K562 (cell line): ENCODE results near the gene FXYD3. TPM values are rescaled to one million over a fixed set of nuclear protein-coding genes. Genes with fewer than 3 reads are reported as not detected.

Source experiments
- ATAC-seq: fragments of 200-7000 bp; cut with Tn5 transposase; 3 replicates; pipeline ENCODE4 v1.9.1; 2020; ENCODE audit warnings: moderate library complexity
- BruUV-seq: library from RNA; stranded (reverse); fragments of 400-500 nt; replicated peaks from 2 replicates; lab custom pipeline; 2021; lab: Mats Ljungman, UMichigan
- CTCF ChIA-PET: fragments of 300-600 bp; formaldehyde crosslinking; extraction: SDS; loops from one replicate; lab custom pipeline; 2021; ENCODE audit warnings: low intra/inter-chr PET ratio; lab: Yijun Ruan, JAX
- POLR2A ChIA-PET: fragments of 300-600, 350-650 bp; sonication (Branson Sonifier 250); formaldehyde crosslinking; extraction: SDS; loops from one replicate; lab custom pipeline; 2021; ENCODE audit warnings: antibody characterized with exemption, inconsistent platforms; lab: Yijun Ruan, JAX
- DNase-seq, 4 experiments: peaks; one replicate each; pipeline versions ENCODE4 v3.0.0 to v3.0.0-alpha.2; 2011 to 2018; ENCODE audit warnings: low spot score in 3 of 4, mixed read lengths in 3 of 4; ENCODE audit errors: extremely low read depth in 1 of 4
- FAIRE-seq: peaks from 2 replicates; lab custom pipeline; 2011; peaks lifted over from hg19 to GRCh38; lab: Jason Lieb, UNC
- H2AFZ ChIP-seq: 2 replicates; pipeline ENCODE4 v1.6.0; 2011; ENCODE audit warnings: low read depth, low read length, control low read depth, inconsistent platforms
- H3K27ac ChIP-seq: fragments of 200-600 bp; 3 replicates; pipeline ENCODE4 v1.8.0; 2011; ENCODE audit warnings: low read depth, mild to moderate bottlenecking, control low read depth, inconsistent platforms, low read length, moderate library complexity, mixed read lengths; ENCODE audit errors: extremely low read depth
- H3K27me3 ChIP-seq, 2 experiments: fragments of 300-600 bp in 1 of 2; 2 replicates in 1 of 2; 3 replicates in 1 of 2; pipeline versions ENCODE4 v1.6.0 to v1.8.0; 2011; ENCODE audit warnings: inconsistent platforms in 2 of 2, low read length in 2 of 2, mild to moderate bottlenecking in 1 of 2, mixed read lengths in 1 of 2, moderate library complexity in 1 of 2; ENCODE audit not compliant: control insufficient read depth in 2 of 2, insufficient read depth in 2 of 2
- H3K36me3 ChIP-seq: fragments of 300-600 bp; 3 replicates; pipeline ENCODE4 v1.8.0; 2011; ENCODE audit warnings: mild to moderate bottlenecking, low read length, inconsistent platforms; ENCODE audit not compliant: control insufficient read depth, insufficient read depth
- H3K4me1 ChIP-seq, 2 experiments: fragments of 200-600 bp in 1 of 2; replicated peaks in 1 of 2; 2 replicates in 1 of 2; 3 replicates in 1 of 2; pipeline versions ENCODE4 v1.5.1 to v1.8.0; 2011; ENCODE audit warnings: inconsistent platforms in 2 of 2, low read length in 2 of 2, mild to moderate bottlenecking in 1 of 2, mixed read lengths in 1 of 2, moderate library complexity in 1 of 2; ENCODE audit not compliant: control insufficient read depth in 2 of 2, insufficient read depth in 2 of 2
- H3K4me2 ChIP-seq: 2 replicates; pipeline ENCODE4 v1.6.1; 2011; ENCODE audit warnings: low read length, control low read depth, inconsistent platforms, mixed read lengths; ENCODE audit not compliant: insufficient read depth
- H3K4me3 ChIP-seq: fragments of 200-600 bp; sonication (generic), shearing (Covaris generic); 2 replicates; pipeline ENCODE4 v1.5.1; 2016; ENCODE audit warnings: control low read depth, inconsistent platforms
- H3K79me2 ChIP-seq: fragments of 200-600 bp; 3 replicates; pipeline ENCODE4 v1.8.0; 2011; ENCODE audit warnings: low read length, inconsistent platforms; ENCODE audit not compliant: control insufficient read depth, insufficient read depth
- H3K9ac ChIP-seq, 2 experiments: 2 replicates each; pipeline versions ENCODE4 v1.6.0 to v1.6.1; 2011; ENCODE audit warnings: low read depth in 2 of 2, low read length in 2 of 2, control low read depth in 1 of 2, inconsistent platforms in 1 of 2, mild to moderate bottlenecking in 1 of 2, mixed read lengths in 1 of 2; ENCODE audit not compliant: insufficient read depth in 1 of 2
- H3K9me1 ChIP-seq: one replicate; pipeline ENCODE4 v1.6.0; 2011; ENCODE audit warnings: inconsistent platforms, mild to moderate bottlenecking, low read length, moderate library complexity; ENCODE audit not compliant: control insufficient read depth, insufficient read depth
- H3K9me3 ChIP-seq: replicated peaks from 2 replicates; pipeline ENCODE4 v1.5.1; 2011; ENCODE audit warnings: low read depth, low read length, inconsistent platforms; ENCODE audit not compliant: control insufficient read depth, insufficient read depth
- H4K20me1 ChIP-seq: replicated peaks from 2 replicates; pipeline ENCODE4 v1.6.1; 2011; ENCODE audit warnings: low read length, inconsistent platforms, mixed read lengths; ENCODE audit not compliant: control insufficient read depth, insufficient read depth
- CBX8 ChIP-seq: fragments of 200-600 bp; sonication (generic); IDR thresholded peaks from 2 replicates; pipeline ENCODE4 v1.6.1; 2012; ENCODE audit warnings: borderline replicate concordance, mixed run types, low read depth, mild to moderate bottlenecking, moderate library complexity, mixed read lengths, low read length, control low read depth, inconsistent platforms; ENCODE audit not compliant: poor library complexity, severe bottlenecking; ENCODE audit errors: extremely low read depth
- CHD1 ChIP-seq: fragments of 200-600 bp; sonication (generic); IDR thresholded peaks from one replicate; pipeline ENCODE4 v1.6.1; 2012; ENCODE audit warnings: mild to moderate bottlenecking, moderate library complexity, low read length, inconsistent platforms
- COPS2 ChIP-seq: fragments of 450-650 bp; conservative IDR thresholded peaks from 2 replicates; pipeline ENCODE4 v1.6.1; 2016; ENCODE audit warnings: mild to moderate bottlenecking, moderate library complexity
- EGR1 ChIP-seq: fragments of 450-650 bp; conservative IDR thresholded peaks from 2 replicates; pipeline ENCODE4 v1.6.1; 2017; ENCODE audit warnings: mild to moderate bottlenecking
- ELF4 ChIP-seq: fragments of 450-650 bp; formaldehyde crosslinking; IDR thresholded peaks from 2 replicates; pipeline ENCODE4 v1.4.0; 2022; ENCODE audit warnings: missing genetic modification characterization
- ETS2 ChIP-seq: IDR thresholded peaks from 2 replicates; pipeline ENCODE4 v1.6.1; 2016; ENCODE audit warnings: borderline replicate concordance, missing genetic modification characterization, mild to moderate bottlenecking, moderate library complexity, missing compliant biosample characterization; ENCODE audit not compliant: poor library complexity, severe bottlenecking
- HDAC1 ChIP-seq, 2 experiments: fragments of 450-650 bp; IDR thresholded peaks; 2 replicates each; pipeline ENCODE4 v1.6.1; 2016 to 2017; ENCODE audit warnings: inconsistent platforms in 1 of 2, mild to moderate bottlenecking in 1 of 2, moderate library complexity in 1 of 2
- HDGF ChIP-seq: fragments of 450-650 bp; IDR thresholded peaks from 2 replicates; pipeline ENCODE4 v1.6.1; 2016
- KDM1A ChIP-seq, 2 experiments: fragments of 450-650 bp; IDR thresholded peaks; 2 replicates each; pipeline ENCODE4 v1.6.1; 2016; ENCODE audit warnings: mild to moderate bottlenecking in 2 of 2
- MED1 ChIP-seq: sonication (generic); formaldehyde crosslinking; IDR thresholded peaks from 2 replicates; pipeline ENCODE4 v1.8.1; 2023; ENCODE audit warnings: missing genetic modification reagents, borderline replicate concordance
- MEF2D ChIP-seq: conservative IDR thresholded peaks from 2 replicates; pipeline ENCODE4 v1.6.1; 2016; ENCODE audit warnings: low read depth, missing genetic modification characterization, missing compliant biosample characterization
- RBM25 ChIP-seq: fragments of 200-400 bp; formaldehyde crosslinking; IDR thresholded peaks from 2 replicates; pipeline ENCODE4 v1.6.1; 2018; ENCODE audit warnings: low read length, low read depth, moderate library complexity; ENCODE audit not compliant: severe bottlenecking
- ZFPM2 ChIP-seq: fragments of 250-450 bp; sonication (Bioruptor Pico); IDR thresholded peaks from 2 replicates; pipeline ENCODE4 v1.5.1; 2022; ENCODE audit warnings: mild to moderate bottlenecking
- ZNF696 ChIP-seq: fragments of 250-450 bp; sonication (Bioruptor Pico); conservative IDR thresholded peaks from 2 replicates; pipeline ENCODE4 v1.4.0; 2020; ENCODE audit warnings: mild to moderate bottlenecking, moderate library complexity
- ZNF76 ChIP-seq: fragments of 250-450 bp; sonication (Bioruptor Pico); IDR thresholded peaks from 2 replicates; pipeline ENCODE4 v1.4.0; 2020; ENCODE audit warnings: mild to moderate bottlenecking, moderate library complexity, borderline replicate concordance
- WGBS: fragments of 100-300 bp; shearing (Covaris generic); methylation state at CpG from one replicate; pipeline ENCODE4 v1.1.6; 2016; ENCODE audit warnings: low coverage, mixed read lengths; ENCODE audit not compliant: insufficient coverage; ENCODE audit errors: missing lambda C conversion rate; 5-methylcytosine and 5-hydroxymethylcytosine counted together
- in situ Hi-C: fragments of 300-500 bp; cut with MboI; formaldehyde crosslinking; loops from 4 replicates; pipeline ENCODE4 v1.15.0; 2018; ENCODE audit warnings: inconsistent platforms, mixed read lengths
- intact Hi-C: fragments of 100-400 bp; cut with micrococcal nuclease; formaldehyde crosslinking; loops from 2 replicates; pipeline ENCODE4 v1.14.2; 2022
- polyA plus RNA-seq, 8 experiments: library from polyadenylated mRNA; depleted of rRNA in 4 of 8; stranded (reverse) in 5 of 8; unstranded in 3 of 8; fragments of >200 nt; fragmentation: Nextera tagmentation in 2 of 8; fragmentation: Illumina TruSeq in 1 of 8; extraction: Ambion mirVana in 2 of 8; extraction: Trizol in 1 of 8; gene quantifications; 2 replicates each; pipeline versions ENCODE4 v1.2.1 to v1.2.3, GENCODE V29; 2011 to 2014; ENCODE audit warnings: inconsistent platforms in 1 of 8, missing spikeins in 1 of 8
- total RNA-seq, 7 experiments: library from RNA; depleted of rRNA in 6 of 7; stranded (reverse); fragments of >200 nt in 6 of 7; fragmentation: Illumina TruSeq in 2 of 7; extraction: Trizol in 2 of 7; gene quantifications; 2 replicates each; pipeline versions ENCODE4 v1.2.1 to v1.2.3, GENCODE V29; 2011 to 2021; ENCODE audit warnings: low replicate concordance in 1 of 7
- TF ChIP-seq, protein P1 (sequence below): fragments of 200-400 bp; formaldehyde crosslinking; IDR thresholded peaks from 2 replicates; pipeline ENCODE4 v1.6.1; 2017; ENCODE audit warnings: mild to moderate bottlenecking, low read depth, low read length, moderate library complexity
- TF ChIP-seq, protein P2 (sequence below), 2 experiments: fragments of 450-650 bp in 1 of 2; sonication (generic) in 1 of 2; formaldehyde crosslinking in 1 of 2; IDR thresholded peaks in 1 of 2; conservative IDR thresholded peaks in 1 of 2; 2 replicates each; pipeline versions ENCODE4 v1.6.1 to v1.8.1; 2016 to 2023; ENCODE audit warnings: mild to moderate bottlenecking in 2 of 2, moderate library complexity in 2 of 2, inconsistent platforms in 1 of 2, missing genetic modification reagents in 1 of 2

The FXYD3 gene
- total and polyA plus RNA-seq, 9 of the 15 experiments (the other 6 are each of a cell fraction or from before 2014, with no cell fraction given), result 0.24 TPM; not detected in 8

DNA sequence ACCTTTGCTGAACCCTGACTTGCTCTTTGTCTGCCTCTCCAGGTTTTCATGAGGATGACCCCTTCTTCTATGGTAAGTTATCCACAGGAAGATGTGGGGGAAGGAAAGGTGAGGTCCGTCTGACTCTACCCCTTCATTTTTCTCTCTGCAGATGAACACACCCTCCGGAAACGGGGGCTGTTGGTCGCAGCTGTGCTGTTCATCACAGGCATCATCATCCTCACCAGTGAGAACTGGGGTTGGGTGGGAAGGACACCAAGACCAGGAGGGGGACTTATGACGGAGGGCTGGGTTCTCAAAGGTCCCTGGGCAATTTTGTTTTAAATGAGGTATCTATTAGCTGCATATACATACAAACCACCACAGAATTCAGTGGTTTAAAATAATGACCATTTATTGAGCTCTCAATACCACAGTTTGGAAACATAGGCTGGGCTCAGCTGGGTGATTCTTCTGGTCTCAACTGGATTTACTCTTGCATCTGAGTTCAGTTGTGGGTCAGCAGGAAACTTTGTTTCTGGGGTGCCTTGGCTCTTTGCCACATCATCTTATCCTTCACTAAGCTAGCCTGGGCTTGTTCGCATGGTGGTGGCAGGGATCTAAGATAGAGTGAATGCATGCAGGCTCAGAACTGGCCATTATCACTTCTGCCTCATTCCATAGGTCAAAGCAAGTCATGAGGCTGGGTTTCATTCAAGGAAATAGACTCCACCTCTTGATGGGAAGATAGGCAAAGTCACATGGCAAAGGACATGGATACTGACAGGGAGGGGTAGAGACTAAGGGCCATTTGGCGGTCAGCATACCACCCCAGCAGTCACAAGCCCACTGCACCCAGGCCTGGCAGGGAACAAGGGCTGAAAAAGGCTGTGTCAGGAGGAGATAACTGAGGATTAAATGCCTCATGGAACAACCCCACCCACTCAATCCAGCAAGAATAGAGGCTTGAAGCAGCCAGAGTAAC is 50.8 kb downstream of the FXYD3 start:
- no peaks in the 10 kb centered on the region for H3K9me1 ChIP-seq
- H3K9ac ChIP-seq, result peak overlapping the region; percentile 58 to 59; a peak in 3 of 4 replicates
- peaks cover 96% of the 10 kb centered on the region for H3K36me3 ChIP-seq
- intact Hi-C loops (loop anchor here (5.0 kb wide), 2 partner anchors 41 to 81 kb away; partner anchors contain the start of gene LSR), in situ Hi-C loops (no loop called here)
- peak overlapping the region; percentile 64 for H3K4me2 ChIP-seq
- no peaks in the 10 kb centered on the region for H3K9me3 ChIP-seq
- no TSS peak for BruUV-seq
- H3K79me2 ChIP-seq, result peaks cover 37% of the 10 kb centered on the region
- DNase-seq (peak; percentile 59 to 97 (median 76)), ATAC-seq (peak; percentile 87), FAIRE-seq (peak; percentile 100)
- ChIA-PET CTCF (no interaction called here), POLR2A (interaction anchor here (0.5 to 1.1 kb wide), 3 partner anchors 9 to 963 kb away, joined by 3 read pairs; no protein-coding TSS in a partner anchor)
- H3K4me3 ChIP-seq, result no peak overlapping the region
- H3K4me1 ChIP-seq, result peaks cover 55 to 65% of the 10 kb centered on the region in 2 experiments
- H2AFZ ChIP-seq, result peak overlapping the region; percentile 6; the same call in 1 of the 2 replicates
- H3K27ac ChIP-seq, result peak overlapping the region; percentile 77
- H4K20me1 ChIP-seq, result no peaks in the 10 kb centered on the region
- H3K27me3 ChIP-seq, result no peaks in the 10 kb centered on the region; a peak in 1 of 5 replicates
- 7% methylated on average over 7 of the region's 7 CpGs for WGBS
- TF ChIP-seq CHD1, result no peak
- peak; percentile 20 for TF ChIP-seq RBM25
- TF ChIP-seq ZFPM2 (CRISPR knock-in tag), result no peak
- peak; percentile 47; the same call in 1 of the 2 replicates for TF ChIP-seq ELF4
- no peak for TF ChIP-seq COPS2
- TF ChIP-seq MEF2D (tag), result no peak
- TF ChIP-seq ZNF696, result no peak
- TF ChIP-seq MED1 (CRISPR knock-in tag), result no peak
- TF ChIP-seq ZNF76 (CRISPR knock-in tag), result no peak
- TF ChIP-seq KDM1A (IDR thresholded peaks at IDR 0.05), result peak; percentile 60 to 67; a peak in 3 of 4 replicates
- TF ChIP-seq EGR1, result peak; percentile 72
- TF ChIP-seq, protein P1, sequence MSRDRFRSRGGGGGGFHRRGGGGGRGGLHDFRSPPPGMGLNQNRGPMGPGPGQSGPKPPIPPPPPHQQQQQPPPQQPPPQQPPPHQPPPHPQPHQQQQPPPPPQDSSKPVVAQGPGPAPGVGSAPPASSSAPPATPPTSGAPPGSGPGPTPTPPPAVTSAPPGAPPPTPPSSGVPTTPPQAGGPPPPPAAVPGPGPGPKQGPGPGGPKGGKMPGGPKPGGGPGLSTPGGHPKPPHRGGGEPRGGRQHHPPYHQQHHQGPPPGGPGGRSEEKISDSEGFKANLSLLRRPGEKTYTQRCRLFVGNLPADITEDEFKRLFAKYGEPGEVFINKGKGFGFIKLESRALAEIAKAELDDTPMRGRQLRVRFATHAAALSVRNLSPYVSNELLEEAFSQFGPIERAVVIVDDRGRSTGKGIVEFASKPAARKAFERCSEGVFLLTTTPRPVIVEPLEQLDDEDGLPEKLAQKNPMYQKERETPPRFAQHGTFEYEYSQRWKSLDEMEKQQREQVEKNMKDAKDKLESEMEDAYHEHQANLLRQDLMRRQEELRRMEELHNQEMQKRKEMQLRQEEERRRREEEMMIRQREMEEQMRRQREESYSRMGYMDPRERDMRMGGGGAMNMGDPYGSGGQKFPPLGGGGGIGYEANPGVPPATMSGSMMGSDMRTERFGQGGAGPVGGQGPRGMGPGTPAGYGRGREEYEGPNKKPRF, result no peak
- TF ChIP-seq, protein P2, sequence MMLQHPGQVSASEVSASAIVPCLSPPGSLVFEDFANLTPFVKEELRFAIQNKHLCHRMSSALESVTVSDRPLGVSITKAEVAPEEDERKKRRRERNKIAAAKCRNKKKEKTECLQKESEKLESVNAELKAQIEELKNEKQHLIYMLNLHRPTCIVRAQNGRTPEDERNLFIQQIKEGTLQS (IDR thresholded peaks at IDR 0.05), result no peak
- TF ChIP-seq, protein P2 (CRISPR knock-in tag; conservative IDR thresholded peaks at IDR 0.05), result 0 out of 2 replicates have a peak, but pooled peaks have one; percentile 27
- TF ChIP-seq ETS2 (tag), result no peak
- no peak for TF ChIP-seq CBX8
- no peak for TF ChIP-seq HDGF
- no peak; a peak in 2 of 4 replicates for TF ChIP-seq HDAC1 (IDR thresholded peaks at IDR 0.05)
